GM10248 (cell line): ENCODE measurements around the gene MAP3K1.

Experiments
- CTCF ChIA-PET: fragments of 300-600 bp; sonication (Branson Sonifier 250); formaldehyde crosslinking; extraction: SDS; loops from one replicate; lab custom pipeline; 2021; ENCODE audit warnings: antibody characterized with exemption; lab: Yijun Ruan, JAX
- POLR2A ChIA-PET: fragments of 350-650 bp; sonication (Branson Sonifier 250); formaldehyde crosslinking; extraction: SDS; loops from one replicate; lab custom pipeline; 2020; ENCODE audit warnings: antibody characterized with exemption; lab: Yijun Ruan, JAX
- DNase-seq: peaks from one replicate; pipeline ENCODE4 v3.0.0; 2012; ENCODE audit errors: extremely low spot score
- CTCF ChIP-seq: IDR thresholded peaks from 2 replicates; pipeline ENCODE4 v1.5.1; 2012; ENCODE audit warnings: mild to moderate bottlenecking, low read depth; ENCODE audit errors: extremely low read depth, missing control alignments, control extremely low read depth

Gene MAP3K1

DNA sequence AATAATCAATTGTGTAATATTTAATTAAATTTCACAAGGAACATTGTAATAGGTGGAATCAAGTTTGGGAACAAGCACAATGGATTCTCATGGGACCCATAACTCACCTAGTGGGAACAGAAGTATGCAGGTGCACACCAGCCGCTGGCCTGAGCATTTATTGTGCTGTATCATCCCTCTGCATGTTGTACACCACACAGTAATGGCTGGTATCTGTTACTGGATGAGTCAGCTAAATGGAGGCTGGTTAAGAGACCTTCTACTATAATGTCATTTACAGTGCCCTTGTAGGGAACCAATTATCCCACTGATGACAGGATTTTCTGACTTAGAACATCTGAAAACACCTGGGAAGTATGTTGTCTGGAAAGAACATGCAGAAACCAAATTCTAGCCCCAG, 3.2 kb upstream of the MAP3K1 start:
- ChIA-PET POLR2A (no interaction called here), CTCF (interaction anchor here (1.6 kb wide), 1 partner anchor 25 kb away, joined by 3 read pairs; no protein-coding TSS in a partner anchor)
- DNase-seq, result no peak
- no peak for TF ChIP-seq CTCF

DNA sequence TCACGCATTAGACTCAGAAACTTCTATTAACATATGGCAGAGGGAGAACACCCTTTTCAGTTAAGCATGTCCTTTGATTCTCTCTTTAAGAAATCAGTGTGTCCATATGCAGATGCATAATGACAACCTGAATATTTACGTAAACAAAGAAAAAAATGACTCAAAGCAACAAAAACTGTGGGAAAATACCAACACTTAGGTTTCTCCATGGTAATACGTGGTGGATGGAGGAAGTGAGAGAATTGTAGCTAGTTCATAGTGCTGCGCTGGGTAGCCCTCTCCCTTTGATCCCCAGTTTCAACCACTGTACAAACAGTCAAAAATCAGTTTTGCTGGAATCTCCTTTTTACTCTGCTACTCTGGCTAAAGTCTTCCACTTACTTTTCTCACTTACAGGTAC, 2.0 kb upstream of the MAP3K1 start:
- no peak for TF ChIP-seq CTCF
- CTCF ChIA-PET, result interaction anchor here (1.5 to 1.7 kb wide), 3 partner anchors 24 to 114 kb away, joined by 3 read pairs; no protein-coding TSS in a partner anchor
- DNase-seq, result no peak
- POLR2A ChIA-PET, result no interaction called here

DNA sequence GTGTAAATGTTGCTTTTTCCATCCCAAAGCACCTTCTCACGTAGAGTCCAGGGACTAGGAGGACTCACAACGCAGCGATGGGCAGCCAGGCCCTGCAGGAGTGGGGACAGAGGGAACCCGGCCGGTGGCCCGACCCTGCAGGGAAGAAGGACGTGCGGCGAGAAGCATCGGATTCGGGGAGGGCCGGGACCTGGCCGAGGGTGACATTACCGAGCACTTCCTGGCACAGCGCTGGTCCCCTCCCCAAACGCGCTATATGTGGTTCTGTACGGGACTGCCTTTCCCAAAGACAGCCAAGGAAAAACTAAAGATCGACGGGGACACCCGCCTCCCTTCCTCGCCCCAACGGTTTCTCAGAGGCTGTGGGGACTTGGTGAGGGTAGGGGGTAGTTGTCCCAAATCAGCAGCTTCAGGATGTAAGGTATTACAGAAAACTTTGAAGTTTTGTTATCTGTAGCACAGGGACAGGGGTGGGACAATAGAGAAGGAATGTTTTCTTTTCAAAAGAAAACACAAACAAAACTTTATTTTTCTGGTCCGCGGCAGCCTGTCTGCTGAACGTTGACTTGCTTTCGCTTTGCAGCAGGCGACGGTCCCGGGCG, 887 bp upstream of the MAP3K1 start:
- DNase-seq, result peak; percentile 20
- TF ChIP-seq CTCF, result no peak
- CTCF ChIA-PET, result interaction anchor here (1.5 kb wide), 1 partner anchor 8 kb away, joined by 3 read pairs; no protein-coding TSS in a partner anchor
- POLR2A ChIA-PET, result no interaction called here

DNA sequence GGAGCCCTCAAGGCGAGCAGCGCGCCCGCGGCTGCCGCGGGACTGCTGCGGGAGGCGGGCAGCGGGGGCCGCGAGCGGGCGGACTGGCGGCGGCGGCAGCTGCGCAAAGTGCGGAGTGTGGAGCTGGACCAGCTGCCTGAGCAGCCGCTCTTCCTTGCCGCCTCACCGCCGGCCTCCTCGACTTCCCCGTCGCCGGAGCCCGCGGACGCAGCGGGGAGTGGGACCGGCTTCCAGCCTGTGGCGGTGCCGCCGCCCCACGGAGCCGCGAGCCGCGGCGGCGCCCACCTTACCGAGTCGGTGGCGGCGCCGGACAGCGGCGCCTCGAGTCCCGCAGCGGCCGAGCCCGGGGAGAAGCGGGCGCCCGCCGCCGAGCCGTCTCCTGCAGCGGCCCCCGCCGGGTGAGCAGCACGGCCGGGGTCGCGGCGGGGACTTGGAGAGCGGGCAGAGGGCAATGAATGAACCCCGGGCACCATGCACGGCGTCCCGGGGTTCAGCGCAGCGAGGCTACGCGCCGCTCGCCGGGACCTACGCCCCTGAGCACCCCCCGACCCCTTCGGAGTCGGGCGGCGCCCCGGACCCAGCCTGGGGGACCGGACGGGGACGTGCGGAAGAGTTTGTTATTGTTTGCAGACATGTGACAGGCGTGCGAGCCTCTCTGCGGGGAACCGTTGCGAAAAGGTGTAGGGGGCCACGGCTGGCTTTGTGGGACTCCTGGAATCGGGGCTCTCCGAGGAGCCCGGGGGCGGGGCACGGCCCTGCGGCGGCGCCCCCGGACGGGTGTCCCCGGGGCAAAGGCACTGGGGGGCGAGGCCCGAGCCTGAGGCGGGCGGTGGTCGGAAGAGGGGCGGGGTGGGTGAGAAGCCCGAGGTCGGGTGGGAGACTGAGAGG, 553 bp downstream of the MAP3K1 start:
- peak; percentile 73 for DNase-seq
- no peak for TF ChIP-seq CTCF
- ChIA-PET CTCF (no interaction called here), POLR2A (no interaction called here)

DNA sequence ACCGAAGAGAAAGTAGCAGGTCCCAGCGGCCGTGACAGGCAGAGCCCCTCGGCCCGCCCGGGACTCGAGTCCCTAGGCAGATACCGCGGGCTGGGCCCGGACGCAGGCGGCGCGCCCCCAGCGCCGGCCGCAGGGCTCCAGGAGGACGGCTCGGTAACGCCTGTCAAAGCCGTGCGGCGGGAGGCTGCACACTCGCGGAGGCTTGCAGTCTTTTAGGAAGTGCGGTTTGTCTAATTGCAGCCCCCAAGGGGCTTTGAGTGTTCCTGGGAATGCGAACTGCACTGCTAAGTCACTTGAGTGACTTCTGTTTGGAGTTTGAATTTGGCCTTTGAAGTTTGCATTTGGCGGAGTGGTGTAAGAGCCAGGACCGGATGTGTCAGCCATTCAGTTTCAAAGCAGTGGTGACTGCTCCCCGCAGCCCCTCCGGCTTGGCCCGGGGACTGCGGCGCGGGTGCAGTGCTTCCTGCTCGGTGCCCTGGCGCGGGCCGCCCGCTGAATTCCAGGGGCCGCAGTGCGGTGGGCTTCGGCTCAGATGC, 1.3 kb downstream of the MAP3K1 start:
- TF ChIP-seq CTCF, result peak; percentile 9
- CTCF ChIA-PET, result no interaction called here
- POLR2A ChIA-PET, result no interaction called here
- peak; percentile 66 for DNase-seq

DNA sequence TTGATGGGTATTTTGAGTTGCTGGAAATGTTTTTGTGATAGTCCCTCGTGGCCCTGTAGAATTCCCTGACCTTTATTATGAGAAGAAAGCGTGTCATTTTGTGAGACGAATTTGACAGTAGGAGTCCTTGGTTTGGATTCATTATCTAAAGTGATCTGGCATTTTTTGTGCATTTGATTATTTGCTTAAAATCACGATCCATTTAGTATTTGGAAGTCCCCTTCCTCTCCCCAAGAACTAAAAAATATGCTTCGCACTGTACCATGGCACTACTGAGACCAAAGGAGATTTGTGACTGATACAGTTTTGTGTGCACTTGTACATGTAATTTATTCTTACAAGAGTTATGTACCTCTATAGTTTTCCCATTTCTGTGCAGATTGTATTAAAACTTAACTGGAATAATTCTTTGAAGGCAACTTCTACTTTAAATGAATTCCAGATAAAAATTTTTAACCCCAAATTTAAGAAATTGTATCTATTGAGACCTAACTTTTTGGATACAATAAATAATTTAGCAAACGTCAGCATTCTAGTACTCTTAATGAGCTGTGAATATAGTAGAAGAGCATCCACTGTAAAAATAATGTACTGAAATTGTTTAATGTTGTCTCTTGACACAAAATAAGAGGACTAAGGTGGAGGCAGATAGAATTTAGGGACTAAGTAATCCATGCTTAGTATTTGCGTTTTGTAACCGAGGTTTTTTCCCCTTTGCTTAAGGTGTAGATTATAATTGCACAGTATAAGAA, 2.1 kb downstream of the MAP3K1 start:
- POLR2A ChIA-PET, result no interaction called here
- no peak for TF ChIP-seq CTCF
- DNase-seq, result no peak
- CTCF ChIA-PET, result no interaction called here
